ENCODE measurements around the gene KRTAP9-8.
"Not testable (repeated sequence)": the region's sequence is repeated elsewhere in the genome, so short reads cannot be mapped to it uniquely, and the experiment has no call there.

KRTAP9-8 gene

GRCh38 chr17:41251261-41251660 is 13.5 kb downstream of the KRTAP9-8 start:
- H3K4me3 ChIP-seq (ENCODE audit: low read depth, low read length), result no peak overlapping the region
- TF ChIP-seq, protein P1, sequence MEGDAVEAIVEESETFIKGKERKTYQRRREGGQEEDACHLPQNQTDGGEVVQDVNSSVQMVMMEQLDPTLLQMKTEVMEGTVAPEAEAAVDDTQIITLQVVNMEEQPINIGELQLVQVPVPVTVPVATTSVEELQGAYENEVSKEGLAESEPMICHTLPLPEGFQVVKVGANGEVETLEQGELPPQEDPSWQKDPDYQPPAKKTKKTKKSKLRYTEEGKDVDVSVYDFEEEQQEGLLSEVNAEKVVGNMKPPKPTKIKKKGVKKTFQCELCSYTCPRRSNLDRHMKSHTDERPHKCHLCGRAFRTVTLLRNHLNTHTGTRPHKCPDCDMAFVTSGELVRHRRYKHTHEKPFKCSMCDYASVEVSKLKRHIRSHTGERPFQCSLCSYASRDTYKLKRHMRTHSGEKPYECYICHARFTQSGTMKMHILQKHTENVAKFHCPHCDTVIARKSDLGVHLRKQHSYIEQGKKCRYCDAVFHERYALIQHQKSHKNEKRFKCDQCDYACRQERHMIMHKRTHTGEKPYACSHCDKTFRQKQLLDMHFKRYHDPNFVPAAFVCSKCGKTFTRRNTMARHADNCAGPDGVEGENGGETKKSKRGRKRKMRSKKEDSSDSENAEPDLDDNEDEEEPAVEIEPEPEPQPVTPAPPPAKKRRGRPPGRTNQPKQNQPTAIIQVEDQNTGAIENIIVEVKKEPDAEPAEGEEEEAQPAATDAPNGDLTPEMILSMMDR (IDR thresholded peaks at IDR 0.05; ENCODE audit: borderline replicate concordance, insufficient read depth, low read depth, low read length), result no peak

DNA sequence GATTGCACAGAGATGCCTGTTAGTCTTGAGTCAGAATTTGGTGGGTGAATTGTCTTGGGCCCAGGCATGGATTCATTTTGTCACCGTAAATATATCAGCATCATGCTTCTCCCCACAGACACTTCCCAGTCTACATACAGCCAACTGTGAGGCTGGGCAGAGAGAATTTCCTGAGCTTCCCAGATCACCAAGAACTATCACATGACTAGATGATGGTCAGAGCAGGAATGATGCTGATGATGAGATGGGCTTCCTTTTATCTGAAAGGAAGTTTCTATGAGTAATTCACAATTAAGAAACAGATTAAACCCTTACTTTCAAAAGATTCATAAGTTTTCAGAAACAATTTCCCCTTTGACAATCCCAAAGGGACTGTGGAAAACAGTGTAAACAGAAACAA is 17.1 kb downstream of the KRTAP9-8 start:
- H3K4me3 ChIP-seq (ENCODE audit: low read depth, low read length), result no peak overlapping the region
- TF ChIP-seq, protein P1 (IDR thresholded peaks at IDR 0.05; ENCODE audit: borderline replicate concordance, insufficient read depth, low read depth, low read length), result no peak

- H3K4me3 ChIP-seq (ENCODE audit: low read depth, low read length), result not testable (repeated sequence)
Measured at GRCh38 chr17:41255381-41256290, 17.8 kb downstream of the KRTAP9-8 start, which contains the start of gene KRTAP9-9. Gene KRTAP9-9 (plus strand): TSS chr17:41255384.

DNA sequence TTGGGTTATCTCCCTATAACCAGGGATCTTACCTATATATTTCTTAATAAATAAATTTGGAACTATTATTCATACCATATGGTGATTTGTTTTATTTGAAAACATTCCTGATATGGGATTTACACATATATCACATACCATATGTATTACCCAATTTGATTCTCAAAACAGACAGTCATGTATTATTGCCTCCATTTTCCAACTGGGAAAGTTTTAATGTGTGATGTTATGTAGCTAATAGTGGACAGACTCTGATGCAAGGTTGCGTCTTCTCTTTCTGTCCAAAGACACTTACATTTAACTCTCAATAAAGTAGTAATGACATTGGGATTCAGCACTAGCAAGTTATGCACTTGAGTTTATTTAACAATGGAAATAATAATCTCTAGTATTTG is 18.5 kb downstream of the KRTAP9-8 start:
- TF ChIP-seq, protein P1 (IDR thresholded peaks at IDR 0.05; ENCODE audit: borderline replicate concordance, insufficient read depth, low read depth, low read length), result no peak

DNA sequence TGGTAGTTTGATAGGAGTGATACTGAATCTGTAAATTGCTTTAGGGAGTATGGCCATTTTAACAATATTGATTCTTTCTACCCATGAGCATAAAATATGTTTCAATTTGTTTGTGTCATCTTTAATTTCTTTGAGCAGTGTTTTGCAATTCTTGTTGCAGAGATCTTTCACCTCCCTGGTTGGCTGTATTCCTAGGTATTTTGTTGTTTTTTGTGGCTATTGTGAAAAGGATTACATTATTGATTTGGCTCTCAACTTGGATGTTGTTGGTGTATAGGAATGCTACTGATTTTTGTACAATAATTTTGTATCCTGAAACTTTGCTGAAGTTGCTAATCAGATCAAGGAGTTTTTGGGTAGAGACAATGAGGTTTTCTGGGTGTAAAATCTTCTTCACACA is 20.6 kb downstream of the KRTAP9-8 start:
- TF ChIP-seq, protein P1 (IDR thresholded peaks at IDR 0.05; ENCODE audit: borderline replicate concordance, insufficient read depth, low read depth, low read length), result no peak

More for the DNA sequence above, 18.5 kb downstream of the KRTAP9-8 start:
- H3K4me3 ChIP-seq (ENCODE audit: low read depth, low read length), result no peak overlapping the region

DNA sequence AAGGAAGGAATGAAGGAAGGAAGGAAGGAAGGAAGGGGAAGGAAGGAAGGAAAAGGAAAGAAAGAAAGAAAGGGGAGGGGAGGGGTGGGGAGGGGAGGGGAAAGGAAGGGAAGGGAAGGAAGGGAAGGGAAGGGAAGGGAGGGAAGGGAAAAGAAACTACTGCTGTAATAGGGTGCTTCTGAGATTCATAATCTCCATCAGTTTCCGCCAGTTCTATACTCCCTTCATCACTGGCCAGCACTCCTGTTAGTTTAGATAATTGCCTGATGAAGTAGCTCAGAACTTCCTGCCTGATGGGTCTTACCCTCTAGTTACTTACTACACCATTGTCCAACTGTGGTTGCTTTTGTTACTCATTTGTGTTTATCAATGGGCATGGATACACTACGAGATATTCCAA is 25.4 kb downstream of the KRTAP9-8 start:
- no peak overlapping the region for H3K4me3 ChIP-seq (ENCODE audit: low read depth, low read length)
- TF ChIP-seq, protein P1 (IDR thresholded peaks at IDR 0.05; ENCODE audit: borderline replicate concordance, insufficient read depth, low read depth, low read length), result no peak

More for the DNA sequence above, 20.6 kb downstream of the KRTAP9-8 start:
- no peak overlapping the region for H3K4me3 ChIP-seq (ENCODE audit: low read depth, low read length)

DNA sequence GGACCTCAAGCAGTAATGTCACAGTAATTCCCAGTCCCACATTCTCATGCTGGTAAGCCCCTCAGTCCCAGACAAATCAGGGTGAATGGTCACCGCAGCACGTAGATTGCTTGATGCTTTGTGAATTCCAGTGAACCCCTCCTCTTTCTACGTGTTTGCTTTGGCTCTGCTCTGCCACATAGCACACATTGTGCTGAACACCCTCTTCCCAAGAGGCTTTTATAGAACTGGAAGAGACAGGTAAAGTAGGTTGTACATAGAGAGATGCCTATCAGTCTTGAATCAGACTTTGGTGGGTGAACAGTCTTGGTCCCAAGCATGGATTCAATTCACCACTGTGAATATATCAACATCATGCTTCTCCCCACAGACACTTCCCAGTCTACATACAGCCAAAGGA is 26.8 kb downstream of the KRTAP9-8 start:
- TF ChIP-seq, protein P1 (IDR thresholded peaks at IDR 0.05; ENCODE audit: borderline replicate concordance, insufficient read depth, low read depth, low read length), result no peak
- no peak overlapping the region for H3K4me3 ChIP-seq (ENCODE audit: low read depth, low read length)

Measured in GM12875 (cell line).